Posterior cingulate gyrus (tissue), 11 donors: Measurements from ENCODE around the gene TECTB.

ENCODE experiments used
- DNase-seq, 10 donors: peaks; one replicate each; pipeline versions ENCODE4 v3.0.0 to v3.0.0-alpha.2; 2020 to 2021; ENCODE audit warnings: mixed read lengths in 3 of 10
- intact Hi-C: fragments of 100-400 bp; cut with DNase I; formaldehyde crosslinking; loops from one replicate; pipeline ENCODE4 v1.15.1; 2023

Gene TECTB

GRCh38 chr10:112271982-112272381 is 11.2 kb upstream of the TECTB start:
- intact Hi-C loops = no loop called here
- DNase-seq = no peak

- no peak for DNase-seq
- intact Hi-C loops = no loop called here
Observed at GRCh38 chr10:112274831-112275230, 8.4 kb upstream of the TECTB start.

GRCh38 chr10:112275512-112276245 is 7.5 kb upstream of the TECTB start:
- DNase-seq = no peak
- intact Hi-C loops = no loop called here

- DNase-seq = no peak
- intact Hi-C loops = no loop called here
Observed at GRCh38 chr10:112278871-112279270, 4.3 kb upstream of the TECTB start.

DNA sequence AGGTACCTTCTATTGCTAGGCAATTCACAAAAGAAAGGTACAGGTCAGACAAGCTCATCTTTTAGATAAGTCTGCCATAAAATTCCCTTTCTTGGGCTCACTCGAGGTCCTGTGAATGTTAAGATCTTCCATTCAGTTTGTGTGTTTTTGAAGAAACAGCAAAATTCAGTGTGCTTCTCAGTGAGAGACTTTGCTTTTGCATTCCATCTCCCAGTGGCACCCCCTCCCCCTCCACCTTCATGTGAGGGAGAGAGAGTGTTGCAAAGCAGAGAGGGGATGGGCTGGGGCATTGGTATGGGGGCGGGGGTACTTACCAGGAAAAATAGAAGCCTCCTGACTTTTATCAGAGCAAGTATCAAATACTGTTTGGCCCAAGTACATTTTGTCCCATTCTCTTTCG is 3.8 kb upstream of the TECTB start:
- intact Hi-C loops = no loop called here
- DNase-seq = no peak

DNA sequence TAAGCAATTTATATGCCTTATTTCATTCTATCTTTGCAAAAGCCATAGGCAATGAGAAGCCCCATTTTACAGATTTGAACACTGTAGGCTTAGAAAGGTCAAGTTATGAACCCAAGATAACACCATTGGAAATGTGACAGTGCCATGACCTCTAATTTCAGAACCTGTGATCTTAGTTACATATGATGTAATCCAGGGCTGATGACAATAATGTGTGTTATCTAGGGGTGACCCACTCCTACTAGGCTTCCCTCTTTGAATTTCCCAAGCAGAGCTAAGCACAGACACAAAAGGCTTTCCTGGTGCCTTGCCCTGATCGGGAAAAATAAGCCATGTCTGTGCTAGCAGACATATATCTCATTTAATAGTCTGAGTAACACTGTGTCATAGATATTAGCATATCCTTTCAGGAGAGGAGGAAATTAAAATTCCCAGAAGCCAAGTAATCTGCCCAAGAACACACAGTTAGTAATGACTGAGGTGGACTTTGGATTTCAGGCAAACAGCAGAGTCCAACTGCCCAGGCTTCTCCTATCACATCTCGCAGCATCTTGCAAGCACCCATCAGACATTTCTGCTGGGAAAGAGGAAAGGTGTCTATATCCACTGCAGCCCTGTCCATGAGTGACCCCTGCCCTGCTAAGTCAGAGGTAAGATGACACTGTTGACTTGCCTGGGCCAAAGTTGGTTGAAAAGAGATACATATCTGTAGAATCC is 2.8 kb upstream of the TECTB start:
- intact Hi-C loops = no loop called here
- no peak for DNase-seq

GRCh38 chr10:112282086-112282485 is 1.1 kb upstream of the TECTB start:
- intact Hi-C loops = no loop called here

DNA sequence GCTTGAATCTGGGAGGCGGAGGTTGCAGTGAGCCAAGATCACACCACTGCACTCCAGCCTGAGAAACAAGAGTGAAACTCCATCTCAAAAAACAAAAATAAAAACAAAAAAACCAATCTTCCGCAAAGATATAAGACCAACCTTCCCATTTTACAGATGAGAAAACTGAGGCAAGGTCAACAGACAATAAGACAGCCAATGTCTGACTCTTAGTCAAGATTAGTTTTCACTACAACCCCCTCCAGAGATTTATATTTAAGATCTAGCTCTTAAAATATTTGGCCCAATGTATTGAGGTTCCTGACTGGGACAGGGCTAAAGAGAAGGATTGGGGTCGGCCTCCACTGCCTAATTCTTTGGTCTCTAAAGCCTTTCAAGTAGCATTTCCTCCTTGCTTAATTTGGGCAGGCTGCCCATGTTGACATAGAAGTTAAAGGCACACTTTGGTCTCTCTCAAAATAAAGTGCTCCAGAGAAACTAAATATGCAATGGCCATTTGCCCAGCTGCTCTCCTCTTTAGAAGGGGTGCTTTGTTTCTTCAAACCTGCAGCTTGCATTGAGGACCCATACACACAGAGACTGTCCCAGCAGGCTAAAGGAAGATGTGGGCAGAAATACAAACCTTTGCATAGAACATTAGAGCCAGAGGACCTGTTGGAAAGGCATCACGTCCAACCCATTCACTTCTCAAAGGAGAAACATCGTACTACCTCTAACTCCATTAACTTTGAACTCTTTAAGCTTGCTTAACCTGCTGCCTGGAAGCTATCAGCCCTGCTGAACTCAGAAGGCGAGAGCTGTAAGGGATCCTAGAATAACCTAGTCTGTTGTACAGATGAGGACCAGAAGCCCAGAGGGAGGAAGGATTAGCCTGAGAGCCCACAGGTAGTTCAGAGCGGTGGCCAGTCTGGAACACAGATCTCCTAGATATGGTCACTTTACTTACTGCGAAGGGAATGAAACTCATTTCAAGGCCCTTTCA is 3.9 kb downstream of the TECTB start:
- peak in 2 of 10 donors; percentile 19 to 20 for DNase-seq
- intact Hi-C loops = no loop called here

More at GRCh38 chr10:112282086-112282485, 1.1 kb upstream of the TECTB start:
- no peak for DNase-seq

- intact Hi-C loops = no loop called here
Observed at GRCh38 chr10:112287844-112288243, 4.6 kb downstream of the TECTB start.

GRCh38 chr10:112288486-112288885 is 5.3 kb downstream of the TECTB start:
- intact Hi-C loops = no loop called here
- no peak for DNase-seq

More at GRCh38 chr10:112287844-112288243, 4.6 kb downstream of the TECTB start:
- no peak for DNase-seq

GRCh38 chr10:112289373-112290053 is 6.3 kb downstream of the TECTB start:
- intact Hi-C loops = no loop called here
- DNase-seq = no peak

- intact Hi-C loops = no loop called here
- no peak for DNase-seq
Observed at GRCh38 chr10:112290054-112290373, 6.8 kb downstream of the TECTB start.

GRCh38 chr10:112294169-112294568 is 11.0 kb downstream of the TECTB start:
- intact Hi-C loops = no loop called here
- no peak for DNase-seq

DNA sequence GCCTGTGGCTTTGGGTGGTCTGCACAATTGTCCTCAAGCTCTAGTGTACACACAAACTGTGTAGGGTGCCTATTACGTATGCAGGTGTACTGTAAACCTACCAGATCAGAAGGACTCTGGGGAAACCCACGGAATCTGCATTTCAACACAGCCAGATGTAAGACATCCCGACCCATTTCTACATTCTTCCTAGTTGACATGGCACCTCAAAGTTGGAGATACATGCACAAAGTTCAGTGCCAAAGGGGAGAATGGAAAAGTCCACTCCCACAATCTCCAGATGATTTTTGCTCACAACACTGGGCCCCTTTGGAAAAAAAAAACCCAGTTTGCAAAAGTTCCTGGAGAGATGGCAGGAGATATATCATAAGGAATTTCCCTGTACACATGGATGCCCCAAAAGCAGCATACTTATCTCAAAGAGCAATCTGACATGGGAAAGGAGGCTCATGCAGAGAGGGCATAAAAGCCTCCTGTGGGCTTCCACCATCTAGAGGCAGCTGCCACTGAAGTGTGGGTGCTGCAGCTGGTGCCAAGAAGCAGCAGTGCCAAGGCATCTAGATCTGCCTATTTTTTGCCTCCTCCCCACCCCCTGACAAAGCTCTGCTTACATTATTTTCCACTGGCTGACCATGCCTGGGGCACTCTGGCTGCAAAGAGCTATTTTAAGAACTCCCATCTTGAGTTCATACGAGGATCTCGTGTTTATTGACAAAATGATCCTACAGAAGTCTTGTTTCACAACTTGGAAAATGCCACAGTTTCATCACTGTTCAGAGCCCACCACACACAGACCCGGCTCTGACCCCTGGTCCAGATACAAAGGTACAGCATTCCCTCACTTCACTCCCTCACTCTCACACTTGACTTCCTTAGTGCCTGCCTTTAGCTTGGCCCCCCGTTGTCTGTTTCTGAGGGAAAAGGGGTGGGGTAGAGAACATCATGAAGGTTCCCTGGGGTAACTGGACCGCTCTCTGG is 12.9 kb downstream of the TECTB start:
- DNase-seq = no peak
- intact Hi-C loops = no loop called here

GRCh38 chr10:112296908-112297331 is 13.7 kb downstream of the TECTB start:
- intact Hi-C loops = no loop called here
- no peak for DNase-seq

- intact Hi-C loops = no loop called here
Observed at GRCh38 chr10:112298581-112298980, 15.4 kb downstream of the TECTB start.

GRCh38 chr10:112299456-112299855 is 16.3 kb downstream of the TECTB start:
- no peak for DNase-seq
- intact Hi-C loops = no loop called here

More at GRCh38 chr10:112298581-112298980, 15.4 kb downstream of the TECTB start:
- no peak for DNase-seq

DNA sequence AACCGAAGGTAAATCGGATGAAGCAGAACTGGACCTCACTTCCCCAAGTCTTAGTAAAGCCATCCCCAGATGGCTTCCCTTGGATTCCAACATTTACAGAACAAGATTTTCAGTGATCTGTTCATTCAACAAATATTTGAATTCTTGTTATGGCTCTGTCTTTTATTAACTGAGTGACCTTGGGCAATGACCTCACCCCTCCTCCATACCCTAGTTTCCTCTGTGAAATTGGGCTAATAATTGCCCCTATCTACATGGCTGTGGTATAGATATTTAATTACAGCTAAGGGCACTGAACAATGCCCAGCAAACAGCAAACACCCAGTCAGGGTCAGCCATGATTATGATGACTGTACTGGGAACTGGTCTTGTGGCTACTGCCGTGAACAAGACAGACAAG is 19.1 kb downstream of the TECTB start:
- intact Hi-C loops = no loop called here
- no peak for DNase-seq

- intact Hi-C loops = no loop called here
Observed at GRCh38 chr10:112303528-112303927, 20.3 kb downstream of the TECTB start.

More at GRCh38 chr10:112303528-112303927, 20.3 kb downstream of the TECTB start:
- no peak for DNase-seq
